Mammary epithelial cell (primary cell): ENCODE results near the gene GID4.

Experiments
- EZH2 ChIP-seq: IDR thresholded peaks from 2 replicates; pipeline ENCODE4 v1.6.1; 2012; ENCODE audit warnings: low read length, inconsistent platforms, borderline replicate concordance
- TF ChIP-seq, protein P1 (sequence below), 2 donors: IDR thresholded peaks in 1 of 2; conservative IDR thresholded peaks in 1 of 2; 2 replicates each; pipeline ENCODE4 v1.5.1; 2011 to 2012; ENCODE audit warnings: inconsistent platforms in 2 of 2, low read length in 2 of 2, mild to moderate bottlenecking in 2 of 2, control low read depth in 1 of 2, low read depth in 1 of 2; ENCODE audit not compliant: insufficient read depth in 1 of 2; ENCODE audit errors: extremely low read depth in 1 of 2

DNA sequence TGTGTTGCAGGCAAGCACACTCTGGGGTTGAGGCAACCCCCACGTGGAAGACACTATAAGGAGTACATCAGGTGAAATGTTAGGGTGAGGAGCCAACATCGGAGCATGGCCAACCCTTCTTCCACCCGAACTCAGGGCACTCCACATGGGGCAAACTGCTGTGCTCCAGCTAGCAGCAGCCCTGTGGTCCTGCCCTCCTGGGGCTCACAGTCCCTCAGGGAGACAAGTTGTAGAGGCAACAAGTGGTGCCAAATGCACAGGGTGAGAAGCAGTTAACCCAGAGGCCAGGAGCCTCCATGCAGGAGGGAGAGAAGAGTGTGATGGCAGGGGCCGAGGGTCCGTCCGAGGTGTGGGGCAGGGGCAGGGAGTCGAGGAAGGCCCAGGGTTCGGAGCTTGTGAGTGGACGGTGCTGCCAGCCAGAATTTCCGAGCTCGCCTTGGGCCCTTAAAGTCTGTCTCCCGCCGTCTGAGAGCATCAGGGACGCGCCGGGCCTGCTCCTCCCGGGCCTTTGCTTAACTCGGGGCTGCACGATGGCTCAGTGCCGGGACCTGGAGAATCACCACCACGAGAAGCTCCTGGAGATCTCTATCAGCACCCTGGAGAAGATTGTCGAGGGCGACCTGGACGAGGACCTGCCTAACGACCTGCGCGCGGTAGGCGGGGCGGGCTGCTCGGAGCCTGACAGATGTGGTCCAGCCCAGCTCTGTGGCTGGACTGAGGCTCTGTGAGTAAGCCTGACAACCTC lies 32.5 kb upstream of the GID4 start:
- no peak for TF ChIP-seq EZH2
- TF ChIP-seq, protein P1, sequence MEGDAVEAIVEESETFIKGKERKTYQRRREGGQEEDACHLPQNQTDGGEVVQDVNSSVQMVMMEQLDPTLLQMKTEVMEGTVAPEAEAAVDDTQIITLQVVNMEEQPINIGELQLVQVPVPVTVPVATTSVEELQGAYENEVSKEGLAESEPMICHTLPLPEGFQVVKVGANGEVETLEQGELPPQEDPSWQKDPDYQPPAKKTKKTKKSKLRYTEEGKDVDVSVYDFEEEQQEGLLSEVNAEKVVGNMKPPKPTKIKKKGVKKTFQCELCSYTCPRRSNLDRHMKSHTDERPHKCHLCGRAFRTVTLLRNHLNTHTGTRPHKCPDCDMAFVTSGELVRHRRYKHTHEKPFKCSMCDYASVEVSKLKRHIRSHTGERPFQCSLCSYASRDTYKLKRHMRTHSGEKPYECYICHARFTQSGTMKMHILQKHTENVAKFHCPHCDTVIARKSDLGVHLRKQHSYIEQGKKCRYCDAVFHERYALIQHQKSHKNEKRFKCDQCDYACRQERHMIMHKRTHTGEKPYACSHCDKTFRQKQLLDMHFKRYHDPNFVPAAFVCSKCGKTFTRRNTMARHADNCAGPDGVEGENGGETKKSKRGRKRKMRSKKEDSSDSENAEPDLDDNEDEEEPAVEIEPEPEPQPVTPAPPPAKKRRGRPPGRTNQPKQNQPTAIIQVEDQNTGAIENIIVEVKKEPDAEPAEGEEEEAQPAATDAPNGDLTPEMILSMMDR (conservative IDR thresholded peaks at IDR 0.05 in 1 of 2, IDR thresholded peaks at IDR 0.05 in 1 of 2; ENCODE audit: extremely low read depth in 1 of 2, insufficient read depth in 1 of 2, low read depth in 1 of 2, low read length in 2 of 2): no peak
